GM23248 (cell line): ENCODE data around the gene HELZ2. TPM values are rescaled to one million over a fixed set of nuclear protein-coding genes. Genes with fewer than 3 reads are reported as not detected.

Experiments
- DNase-seq: peaks from one replicate; pipeline ENCODE4 v3.0.0-alpha.2; 2015
- H2AFZ ChIP-seq: fragments of 200-600 bp; sonication (generic); 2 replicates; pipeline ENCODE4 v1.6.1; 2016; ENCODE audit warnings: antibody characterized with exemption
- H3F3A ChIP-seq: fragments of 200-600 bp; sonication (generic); 2 replicates; pipeline ENCODE4 v1.6.1; 2016; ENCODE audit warnings: mild to moderate bottlenecking, antibody characterized with exemption, mixed run types; ENCODE audit not compliant: insufficient read depth
- H3K27ac ChIP-seq: fragments of 200-600 bp; sonication (generic); 2 replicates; pipeline ENCODE4 v1.5.1; 2016; ENCODE audit warnings: mild to moderate bottlenecking
- H3K27me3 ChIP-seq: fragments of 200-600 bp; sonication (generic); replicated peaks from 2 replicates; pipeline ENCODE4 v1.6.1; 2016; ENCODE audit warnings: mild to moderate bottlenecking; ENCODE audit not compliant: insufficient read depth
- H3K36me3 ChIP-seq: fragments of 200-600 bp; sonication (generic); 2 replicates; pipeline ENCODE4 v1.6.1; 2016; ENCODE audit warnings: low read depth, mild to moderate bottlenecking
- H3K4me1 ChIP-seq: fragments of 200-600 bp; sonication (generic); 2 replicates; pipeline ENCODE4 v1.6.1; 2016; ENCODE audit warnings: mild to moderate bottlenecking; ENCODE audit not compliant: insufficient read depth
- H3K4me2 ChIP-seq: fragments of 200-600 bp; sonication (generic); one replicate; pipeline ENCODE4 v1.6.1; 2016; ENCODE audit warnings: mild to moderate bottlenecking; ENCODE audit not compliant: unreplicated experiment
- H3K4me3 ChIP-seq: fragments of 200-600 bp; sonication (generic); 2 replicates; pipeline ENCODE4 v1.5.1; 2016; ENCODE audit warnings: mild to moderate bottlenecking
- H3K79me2 ChIP-seq: fragments of 200-600 bp; sonication (generic); 2 replicates; pipeline ENCODE4 v1.6.1; 2016; ENCODE audit warnings: mild to moderate bottlenecking; ENCODE audit not compliant: insufficient read depth
- H3K9ac ChIP-seq: fragments of 200-600 bp; sonication (generic); 2 replicates; pipeline ENCODE4 v1.6.1; 2016; ENCODE audit warnings: mild to moderate bottlenecking
- H3K9me2 ChIP-seq: fragments of 200-600 bp; sonication (generic); 2 replicates; pipeline ENCODE4 v1.6.1; 2016; ENCODE audit warnings: mixed run types, mild to moderate bottlenecking, moderate library complexity; ENCODE audit not compliant: insufficient read depth
- H3K9me3 ChIP-seq: fragments of 200-600 bp; sonication (generic); one replicate; pipeline ENCODE4 v1.6.1; 2017; ENCODE audit warnings: low read depth
- H4K20me1 ChIP-seq: fragments of 200-600 bp; sonication (generic); 2 replicates; pipeline ENCODE4 v1.6.0; 2016; ENCODE audit not compliant: insufficient read depth
- EZH2 ChIP-seq: fragments of 200-600 bp; sonication (generic); IDR thresholded peaks from 2 replicates; pipeline ENCODE4 v1.6.1; 2018; ENCODE audit warnings: antibody characterized with exemption, mild to moderate bottlenecking; ENCODE audit not compliant: insufficient read depth, poor library complexity, severe bottlenecking
- EZH2phosphoT487 ChIP-seq: fragments of 200-600 bp; sonication (generic); IDR thresholded peaks from 2 replicates; pipeline ENCODE4 v1.6.1; 2018; ENCODE audit warnings: antibody characterized with exemption, moderate library complexity, mild to moderate bottlenecking, low read depth; ENCODE audit not compliant: insufficient read depth
- WGBS, 2 experiments: methylation state at CpG; one replicate each; pipeline ENCODE4 v1.1.6; 2015 to 2017; ENCODE audit warnings: low lambda C conversion rate in 2 of 2, low coverage in 1 of 2; ENCODE audit errors: missing lambda C conversion rate in 2 of 2; 5-methylcytosine and 5-hydroxymethylcytosine counted together
- in situ Hi-C: fragments of 300-500 bp; cut with MboI; formaldehyde crosslinking; loops from 2 replicates; pipeline ENCODE4 v1.15.0; 2020
- polyA plus RNA-seq: library from polyadenylated mRNA; unstranded; fragments of >200 nt; fragmentation: Nextera tagmentation; extraction: Ambion mirVana; gene quantifications from 2 replicates; pipeline ENCODE4 v1.2.1, GENCODE V29; 2016
- total RNA-seq: library from RNA; depleted of rRNA; stranded (reverse); fragments of >200 nt; shearing (Covaris generic); gene quantifications from 2 replicates; pipeline ENCODE4 v1.2.3, GENCODE V29; 2014

HELZ2 gene
- total and polyA plus RNA-seq, 2 experiments from 2014 or later: 3.0 to 17.5 TPM

DNA sequence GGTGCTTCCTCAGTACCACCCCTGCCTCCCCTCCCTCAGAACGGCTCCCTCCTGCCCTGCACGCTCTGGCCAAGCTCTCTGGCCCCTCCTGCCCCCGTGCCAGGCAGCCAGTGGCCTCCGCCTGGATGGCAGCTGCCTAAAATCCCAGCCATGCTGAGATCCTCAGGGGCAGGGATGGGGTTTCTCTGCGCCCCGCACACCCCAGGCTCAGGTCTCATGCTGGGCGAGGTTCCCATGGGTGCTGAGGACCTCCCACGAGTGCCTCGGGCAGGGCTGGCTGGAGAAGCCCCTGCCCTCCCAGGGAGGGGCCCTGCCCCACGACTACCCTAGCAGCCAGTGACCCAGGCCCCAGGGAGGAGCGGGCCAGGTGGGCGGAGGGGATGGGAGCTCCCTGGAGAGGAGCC, 39.6 kb downstream of the HELZ2 start:
- H3K36me3 ChIP-seq: no peaks in the 10 kb centered on the region
- no peak overlapping the region for H3K4me3 ChIP-seq
- H3F3A ChIP-seq: no peaks in the 10 kb centered on the region
- H3K4me1 ChIP-seq: no peaks in the 10 kb centered on the region
- DNase-seq: no peak
- H3K4me2 ChIP-seq: no peak overlapping the region
- no peaks in the 10 kb centered on the region for H3K27me3 ChIP-seq
- H3K9ac ChIP-seq: no peak overlapping the region
- H3K27ac ChIP-seq: no peak overlapping the region
- in situ Hi-C loops: no loop called here
- 15 to 30% methylated on average over 9 to 10 of the region's 12 CpGs for WGBS, 2 experiments
- TF ChIP-seq EZH2 (no peak), EZH2phosphoT487 (no peak)
- H3K79me2 ChIP-seq: no peaks in the 10 kb centered on the region
- no peaks in the 10 kb centered on the region for H4K20me1 ChIP-seq
- no peaks in the 10 kb centered on the region for H3K9me3 ChIP-seq
- H2AFZ ChIP-seq: no peak overlapping the region
- H3K9me2 ChIP-seq: no peaks in the 10 kb centered on the region

DNA sequence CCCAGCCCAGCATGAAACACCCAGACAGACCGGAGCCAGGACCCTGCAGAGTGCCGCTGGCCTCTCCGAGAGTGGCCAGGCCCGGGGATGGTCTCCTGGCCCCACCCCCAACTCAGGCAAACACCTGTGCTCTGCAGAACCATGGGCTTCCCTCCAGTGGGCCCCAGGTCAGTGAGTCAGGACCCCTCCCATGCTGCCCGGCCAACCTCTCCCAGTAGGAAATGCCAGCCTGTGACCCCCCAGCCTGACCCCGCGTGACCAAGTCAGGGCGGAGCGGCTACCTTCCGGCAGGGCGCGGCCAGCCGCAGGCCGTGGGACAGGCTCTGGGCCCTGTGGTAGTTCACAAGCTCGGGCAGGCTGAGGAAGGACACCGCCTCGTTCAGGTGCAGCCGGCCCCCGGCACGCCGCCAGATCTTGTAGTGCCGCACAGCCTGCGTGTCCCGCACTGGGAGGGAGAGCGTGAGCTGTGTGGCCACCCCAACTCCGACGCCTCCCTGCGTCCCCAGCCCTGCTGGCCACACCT, 40.1 kb downstream of the HELZ2 start:
- in situ Hi-C loops: no loop called here
- no peaks in the 10 kb centered on the region for H3K27me3 ChIP-seq
- H3K27ac ChIP-seq: no peak overlapping the region
- no peaks in the 10 kb centered on the region for H3K79me2 ChIP-seq
- H4K20me1 ChIP-seq: no peaks in the 10 kb centered on the region
- no peak overlapping the region for H3K4me2 ChIP-seq
- H3K9me3 ChIP-seq: no peaks in the 10 kb centered on the region
- no peak overlapping the region for H3K4me3 ChIP-seq
- no peaks in the 10 kb centered on the region for H3K4me1 ChIP-seq
- no peaks in the 10 kb centered on the region for H3K9me2 ChIP-seq
- DNase-seq: no peak
- no peaks in the 10 kb centered on the region for H3K36me3 ChIP-seq
- H3F3A ChIP-seq: no peaks in the 10 kb centered on the region
- TF ChIP-seq EZH2phosphoT487 (no peak), EZH2 (no peak)
- no peak overlapping the region for H2AFZ ChIP-seq
- WGBS, 2 experiments: 51 to 60% methylated on average over 17 to 24 of the region's 28 CpGs
- H3K9ac ChIP-seq: no peak overlapping the region

DNA sequence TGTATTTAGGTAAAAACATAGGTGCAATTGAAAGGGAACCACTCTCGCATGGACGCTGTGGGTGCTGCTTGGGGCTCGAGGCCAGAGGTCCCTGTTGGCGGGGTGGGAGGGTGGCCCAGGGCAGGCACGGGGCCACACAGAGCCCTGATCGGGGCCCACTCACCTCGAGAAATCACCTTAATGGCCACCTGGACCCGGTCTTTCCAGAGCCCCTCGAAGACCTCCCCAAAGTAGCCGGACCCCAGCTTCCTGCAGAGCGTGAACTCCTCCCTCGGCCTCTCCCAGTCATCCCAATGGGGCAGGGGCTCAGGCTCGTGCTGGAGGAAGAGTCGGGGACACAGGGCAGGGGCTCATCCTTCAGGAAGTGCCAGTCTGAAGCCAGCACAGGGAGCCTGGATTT, 40.7 kb downstream of the HELZ2 start:
- Histone ChIP-seq H3K79me2 (no peaks in the 10 kb centered on the region), H2AFZ (no peak overlapping the region), H3K4me1 (no peaks in the 10 kb centered on the region), H3K9me3 (no peaks in the 10 kb centered on the region), H3K27me3 (no peaks in the 10 kb centered on the region), H3K9ac (no peak overlapping the region), H3K9me2 (no peaks in the 10 kb centered on the region), H3K4me2 (no peak overlapping the region), H3F3A (no peaks in the 10 kb centered on the region), H3K27ac (no peak overlapping the region), H4K20me1 (no peaks in the 10 kb centered on the region), H3K36me3 (no peaks in the 10 kb centered on the region), H3K4me3 (no peak overlapping the region)
- WGBS, 2 experiments: 61 to 62% methylated on average over 14 of the region's 14 CpGs
- no peak for DNase-seq
- TF ChIP-seq EZH2phosphoT487: no peak
- TF ChIP-seq EZH2: no peak
- in situ Hi-C loops: no loop called here

DNA sequence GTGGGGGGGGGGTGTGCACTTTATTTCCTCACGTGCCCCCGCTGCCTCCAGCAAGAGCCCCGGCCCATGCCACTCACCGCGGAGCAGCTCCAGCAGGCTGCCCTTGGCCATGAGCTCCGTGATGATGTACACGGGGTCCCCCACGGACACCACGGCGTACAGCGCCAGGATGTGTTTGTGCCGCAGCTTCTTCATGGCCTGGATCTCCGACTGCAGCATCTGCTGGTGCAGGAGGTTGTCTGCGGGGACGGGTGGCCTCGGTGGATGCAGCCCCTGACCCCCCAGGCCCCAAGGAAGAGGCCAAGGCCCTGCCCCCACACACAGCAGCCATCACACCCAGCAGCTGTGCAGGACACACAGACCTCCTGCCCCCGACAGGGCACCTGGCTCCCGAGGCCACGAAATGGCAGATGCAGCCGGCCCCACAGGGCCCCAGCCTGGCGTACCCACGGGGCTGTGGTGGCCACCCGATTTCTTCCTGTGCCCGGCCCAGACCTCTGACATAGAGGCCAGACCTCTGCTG, 41.5 kb downstream of the HELZ2 start:
- Histone ChIP-seq H3K36me3 (no peaks in the 10 kb centered on the region), H3K4me2 (no peak overlapping the region), H3K27ac (no peak overlapping the region), H3K27me3 (no peaks in the 10 kb centered on the region), H3K4me3 (no peak overlapping the region), H3K79me2 (no peaks in the 10 kb centered on the region), H3K9ac (no peak overlapping the region), H4K20me1 (no peaks in the 10 kb centered on the region), H3K9me3 (no peaks in the 10 kb centered on the region), H3K9me2 (no peaks in the 10 kb centered on the region), H2AFZ (no peak overlapping the region), H3F3A (peaks cover 6% of the 10 kb centered on the region), H3K4me1 (no peaks in the 10 kb centered on the region)
- 49 to 52% methylated on average over 21 to 24 of the region's 24 CpGs for WGBS, 2 experiments
- no peak for DNase-seq
- no peak for TF ChIP-seq EZH2
- TF ChIP-seq EZH2phosphoT487: no peak
- in situ Hi-C loops: no loop called here
